Gastroesophageal sphincter (tissue), 4 donors: Measurements from ENCODE around the gene STEAP4. TPM values are rescaled to one million over a fixed set of nuclear protein-coding genes. Genes with fewer than 3 reads are reported as not detected.

Source experiments
- ATAC-seq: fragments of 150-250 bp; one replicate; pipeline ENCODE4 v1.9.1; 2016; ENCODE audit warnings: mild to moderate bottlenecking, moderate library complexity
- H3K27ac ChIP-seq, 4 donors: fragments of 200-600 bp; sonication (generic) in 3 of 4; 1 replicate in 3 of 4; 2 replicates in 1 of 4; pipeline ENCODE4 v1.5.1; 2016 to 2019
- H3K27me3 ChIP-seq: fragments of 200-600 bp; sonication (generic); one replicate; pipeline ENCODE4 v1.5.1; 2019
- H3K36me3 ChIP-seq, 2 donors: fragments of 200-600 bp; sonication (generic); one replicate each; pipeline ENCODE4 v1.5.1; 2019; ENCODE audit warnings: control low read depth in 1 of 2
- H3K4me1 ChIP-seq, 3 donors: fragments of 200-600 bp; sonication (generic); 1 replicate in 2 of 3; 2 replicates in 1 of 3; pipeline ENCODE4 v1.5.1; 2016 to 2019; ENCODE audit warnings: control low read depth in 2 of 3
- H3K4me3 ChIP-seq, 2 donors: fragments of 200-600 bp; sonication (generic); one replicate each; pipeline ENCODE4 v1.5.1; 2019; ENCODE audit warnings: mild to moderate bottlenecking in 1 of 2, moderate library complexity in 1 of 2
- H3K9me3 ChIP-seq, 3 donors: fragments of 200-600 bp; sonication (generic); one replicate each; pipeline ENCODE4 v1.5.1; 2017 to 2019; ENCODE audit warnings: control low read depth in 2 of 3
- EP300 ChIP-seq: sonication (generic); formaldehyde crosslinking; IDR thresholded peaks from one replicate; pipeline ENCODE4 v1.6.1; 2017; ENCODE audit warnings: antibody characterized with exemption, mild to moderate bottlenecking
- POLR2A ChIP-seq, 2 donors: fragments of 450-650 bp; IDR thresholded peaks; one replicate each; pipeline ENCODE4 v1.6.1; 2017; ENCODE audit warnings: antibody characterized with exemption in 2 of 2, mild to moderate bottlenecking in 2 of 2, moderate library complexity in 1 of 2
- POLR2AphosphoS5 ChIP-seq: sonication (generic); formaldehyde crosslinking; IDR thresholded peaks from one replicate; pipeline ENCODE4 v1.6.1; 2017; ENCODE audit warnings: antibody characterized with exemption
- WGBS, 2 donors: methylation state at CpG; one replicate each; pipeline ENCODE4 v1.1.5; 2018; ENCODE audit warnings: low coverage in 1 of 2; 5-methylcytosine and 5-hydroxymethylcytosine counted together
- total RNA-seq, 4 donors: library from RNA; depleted of rRNA; stranded (reverse); fragments of >200 nt; gene quantifications; one replicate each; pipeline ENCODE4 v1.1.0, GENCODE V29; 2016
- TF ChIP-seq, protein P1 (sequence below), 4 experiments: fragments of 200-600 bp in 2 of 4; fragments of 450-650 bp in 2 of 4; sonication (generic) in 1 of 4; IDR thresholded peaks; one replicate each; pipeline ENCODE4 v1.5.1; 2017 to 2019; ENCODE audit warnings: antibody characterized with exemption in 4 of 4, mild to moderate bottlenecking in 2 of 4, moderate library complexity in 2 of 4

STEAP4 gene
- total RNA-seq, 4 donors from 2014 or later = 21.5 to 68.2 (median 38.5) TPM

- no peak for TF ChIP-seq EP300
- no peak for TF ChIP-seq POLR2AphosphoS5
- TF ChIP-seq POLR2A (IDR thresholded peaks at IDR 0.05) = no peak
- TF ChIP-seq, protein P1, sequence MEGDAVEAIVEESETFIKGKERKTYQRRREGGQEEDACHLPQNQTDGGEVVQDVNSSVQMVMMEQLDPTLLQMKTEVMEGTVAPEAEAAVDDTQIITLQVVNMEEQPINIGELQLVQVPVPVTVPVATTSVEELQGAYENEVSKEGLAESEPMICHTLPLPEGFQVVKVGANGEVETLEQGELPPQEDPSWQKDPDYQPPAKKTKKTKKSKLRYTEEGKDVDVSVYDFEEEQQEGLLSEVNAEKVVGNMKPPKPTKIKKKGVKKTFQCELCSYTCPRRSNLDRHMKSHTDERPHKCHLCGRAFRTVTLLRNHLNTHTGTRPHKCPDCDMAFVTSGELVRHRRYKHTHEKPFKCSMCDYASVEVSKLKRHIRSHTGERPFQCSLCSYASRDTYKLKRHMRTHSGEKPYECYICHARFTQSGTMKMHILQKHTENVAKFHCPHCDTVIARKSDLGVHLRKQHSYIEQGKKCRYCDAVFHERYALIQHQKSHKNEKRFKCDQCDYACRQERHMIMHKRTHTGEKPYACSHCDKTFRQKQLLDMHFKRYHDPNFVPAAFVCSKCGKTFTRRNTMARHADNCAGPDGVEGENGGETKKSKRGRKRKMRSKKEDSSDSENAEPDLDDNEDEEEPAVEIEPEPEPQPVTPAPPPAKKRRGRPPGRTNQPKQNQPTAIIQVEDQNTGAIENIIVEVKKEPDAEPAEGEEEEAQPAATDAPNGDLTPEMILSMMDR (IDR thresholded peaks at IDR 0.05) = no peak
- Histone ChIP-seq H3K27ac (peak overlapping the region in 2 of 4 donors; percentile 37 to 40), H3K36me3 (no peaks in the 10 kb centered on the region), H3K27me3 (peaks cover 11% of the 10 kb centered on the region), H3K4me1 (peaks cover 0 to 18% (median 13%) of the 10 kb centered on the region in 3 donors), H3K9me3 (no peaks in the 10 kb centered on the region), H3K4me3 (no peak overlapping the region)
- WGBS, 2 donors = 90 to 95% methylated on average over 3 to 4 of the region's 4 CpGs
- no peak for ATAC-seq
These were observed 4.4 kb upstream of the STEAP4 start for GRCh38 chr7:88310956-88311674.

DNA sequence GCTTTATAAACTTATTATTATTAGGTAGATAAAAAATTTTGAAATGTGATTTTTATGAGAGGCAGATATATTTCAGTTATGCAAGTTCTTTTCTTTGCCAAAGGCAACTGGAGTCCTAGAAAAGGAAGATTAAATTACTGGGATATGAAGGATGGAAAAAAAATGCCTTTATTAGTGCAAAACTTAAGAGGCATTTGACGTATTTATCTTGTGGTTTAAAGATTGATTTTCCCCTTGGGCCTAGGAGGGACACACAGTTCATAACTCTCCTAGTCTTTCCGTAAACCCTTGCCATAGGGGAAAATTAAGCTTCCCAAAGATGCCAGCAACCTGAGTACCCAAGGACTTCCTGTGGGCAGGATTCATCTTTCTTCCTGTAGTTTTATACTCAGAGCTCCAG lies 3.1 kb upstream of the STEAP4 start:
- ATAC-seq = peak; percentile 23
- Histone ChIP-seq H3K4me3 (no peak overlapping the region), H3K36me3 (no peaks in the 10 kb centered on the region), H3K27ac (peak overlapping the region in 3 of 4 donors; percentile 9 to 43 (median 37)), H3K9me3 (no peaks in the 10 kb centered on the region), H3K4me1 (peaks cover 0 to 19% (median 13%) of the 10 kb centered on the region in 3 donors), H3K27me3 (peaks cover 17% of the 10 kb centered on the region)
- WGBS, 2 donors = 39 to 72% methylated on average over 2 of the region's 2 CpGs
- TF ChIP-seq, protein P1 (IDR thresholded peaks at IDR 0.05) = no peak
- TF ChIP-seq POLR2AphosphoS5 (peak; percentile 41), EP300 (no peak), POLR2A (IDR thresholded peaks at IDR 0.05) (no peak)

DNA sequence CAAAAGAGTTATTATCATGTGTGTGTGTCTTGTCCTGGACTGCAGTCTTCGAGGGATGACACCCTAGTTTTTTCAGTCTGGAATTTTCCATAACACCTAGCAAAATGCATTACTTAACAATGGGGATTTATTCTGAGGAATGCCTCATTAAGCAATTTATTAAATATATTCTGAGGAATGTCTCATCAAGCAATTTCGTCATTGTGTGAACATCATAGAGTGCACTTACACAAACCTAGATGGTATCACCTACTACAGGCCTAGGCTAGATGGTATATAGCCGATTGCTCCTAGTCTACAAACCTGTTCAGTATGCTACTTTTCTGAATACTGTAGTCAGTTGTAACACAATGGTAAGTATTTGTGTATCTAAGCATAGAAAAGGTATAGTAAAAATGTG lies 1.1 kb upstream of the STEAP4 start:
- H3K4me1 ChIP-seq = peaks cover 0 to 28% (median 10%) of the 10 kb centered on the region in 3 donors
- TF ChIP-seq POLR2AphosphoS5 = no peak
- TF ChIP-seq POLR2A (IDR thresholded peaks at IDR 0.05) = no peak
- TF ChIP-seq, protein P1 (IDR thresholded peaks at IDR 0.05) = no peak
- no peak for TF ChIP-seq EP300
- H3K4me3 ChIP-seq = no peak overlapping the region
- H3K27me3 ChIP-seq = peaks cover 17% of the 10 kb centered on the region
- no peak for ATAC-seq
- no peak overlapping the region for H3K27ac ChIP-seq
- 84 to 94% methylated on average over 3 of the region's 3 CpGs for WGBS, 2 donors
- H3K9me3 ChIP-seq = no peaks in the 10 kb centered on the region
- no peaks in the 10 kb centered on the region for H3K36me3 ChIP-seq

GRCh38 chr7:88307412-88307811 lies 718 bp upstream of the STEAP4 start:
- 89 to 100% methylated on average over 1 to 2 of the region's 2 CpGs for WGBS, 2 donors
- H3K4me3 ChIP-seq = no peak overlapping the region
- peak overlapping the region in 1 of 4 donors; percentile 38 for H3K27ac ChIP-seq
- TF ChIP-seq, protein P1 (IDR thresholded peaks at IDR 0.05) = no peak
- TF ChIP-seq POLR2A (IDR thresholded peaks at IDR 0.05) (no peak), EP300 (no peak), POLR2AphosphoS5 (no peak)
- peaks cover 17% of the 10 kb centered on the region for H3K27me3 ChIP-seq
- no peak for ATAC-seq
- H3K36me3 ChIP-seq = no peaks in the 10 kb centered on the region
- no peaks in the 10 kb centered on the region for H3K9me3 ChIP-seq
- H3K4me1 ChIP-seq = peaks cover 0 to 30% (median 10%) of the 10 kb centered on the region in 3 donors

- Histone ChIP-seq H3K4me3 (peak overlapping the region in 1 of 2 donors; percentile 45), H3K9me3 (no peaks in the 10 kb centered on the region), H3K27me3 (peaks cover 17% of the 10 kb centered on the region), H3K27ac (no peak overlapping the region), H3K36me3 (no peaks in the 10 kb centered on the region), H3K4me1 (peaks cover 0 to 20% (median 3%) of the 10 kb centered on the region in 3 donors)
- no peak for TF ChIP-seq POLR2A (IDR thresholded peaks at IDR 0.05)
- TF ChIP-seq, protein P1 (IDR thresholded peaks at IDR 0.05) = no peak
- TF ChIP-seq EP300 = no peak
- TF ChIP-seq POLR2AphosphoS5 = no peak
- WGBS, 2 donors = 90 to 93% methylated on average over 2 to 3 of the region's 3 CpGs
- no peak for ATAC-seq
These were observed 1.6 kb downstream of the STEAP4 start for GRCh38 chr7:88305044-88305443.
